Measurements from ENCODE around the gene RPS19. TPM values are rescaled to one million over a fixed set of nuclear protein-coding genes. Genes with fewer than 3 reads are reported as not detected.

Gene RPS19
- total RNA-seq, 1 experiment from 2014 or later = 3,152 TPM

DNA sequence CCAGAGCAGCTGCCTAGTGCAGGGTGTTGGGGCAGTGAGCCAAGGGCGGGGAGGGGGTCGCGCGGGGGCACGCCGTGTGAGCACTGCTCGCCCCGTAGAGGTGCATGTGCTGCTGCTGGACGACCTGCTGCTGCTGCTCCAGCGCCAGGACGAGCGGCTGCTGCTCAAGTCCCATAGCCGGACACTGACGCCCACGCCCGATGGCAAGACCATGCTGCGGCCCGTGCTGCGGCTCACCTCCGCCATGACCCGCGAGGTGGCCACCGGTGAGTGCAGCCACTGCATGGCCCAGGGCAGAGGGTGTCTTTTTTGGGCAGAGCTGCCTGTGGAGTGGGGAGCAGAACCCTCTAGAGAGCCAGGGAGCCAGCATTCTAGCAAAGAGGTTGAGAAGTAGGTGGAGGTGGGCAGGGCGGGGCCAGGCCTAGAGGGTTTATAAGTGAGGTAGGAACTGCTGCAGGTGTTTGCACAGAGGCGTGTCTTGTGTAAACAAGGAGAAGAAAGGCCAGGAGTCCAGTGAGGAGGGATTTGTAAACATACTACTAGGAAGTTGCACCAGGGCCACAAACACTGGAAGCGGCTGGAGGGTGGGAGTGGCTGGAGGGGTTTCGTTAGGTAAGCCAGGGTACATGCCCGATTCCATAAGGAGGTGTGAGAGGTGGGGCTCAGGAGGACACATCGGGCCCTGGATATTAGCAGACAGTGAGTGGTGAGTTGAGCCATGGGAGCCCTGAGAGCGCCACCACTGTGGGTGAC lies 44.2 kb downstream of the RPS19 start:
- 0 out of 2 replicates have a peak, but pooled peaks have one; percentile 30 for TF ChIP-seq GABPB1 (CRISPR knock-in tag; IDR thresholded peaks at IDR 0.05)
- TF ChIP-seq, protein P1, sequence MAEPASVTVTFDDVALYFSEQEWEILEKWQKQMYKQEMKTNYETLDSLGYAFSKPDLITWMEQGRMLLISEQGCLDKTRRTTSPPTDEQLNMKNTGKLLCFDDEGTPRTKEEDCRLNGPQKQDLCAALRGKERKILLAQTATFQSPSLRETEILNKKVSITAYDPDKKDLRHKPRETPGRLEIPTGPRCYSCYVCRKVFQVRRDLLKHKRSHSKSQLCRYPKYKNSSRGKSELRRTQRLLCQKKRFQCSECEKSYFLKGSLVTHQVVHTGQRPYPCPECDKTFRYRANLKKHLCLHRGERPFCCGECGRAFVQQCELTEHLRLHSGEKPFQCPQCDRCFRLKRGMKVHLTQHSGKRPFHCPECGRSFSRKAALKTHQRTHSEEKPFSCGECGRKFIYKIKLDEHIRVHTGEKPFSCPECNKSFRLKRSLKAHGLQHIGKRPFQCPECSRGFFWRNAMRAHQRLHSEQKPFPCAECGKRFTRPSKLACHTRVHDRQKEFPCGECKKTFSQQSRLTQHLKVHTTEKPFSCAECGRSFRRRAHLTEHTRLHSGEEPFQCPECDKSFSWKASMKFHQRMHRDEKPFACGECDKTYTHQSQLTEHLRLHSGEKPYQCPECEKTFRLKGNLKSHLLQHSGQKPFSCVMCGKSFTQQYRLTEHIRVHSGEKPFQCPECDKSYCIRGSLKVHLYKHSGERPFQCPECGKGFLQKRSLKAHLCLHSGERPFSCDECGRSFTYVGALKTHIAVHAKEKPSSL (CRISPR knock-in tag; conservative IDR thresholded peaks at IDR 0.05) = no peak

DNA sequence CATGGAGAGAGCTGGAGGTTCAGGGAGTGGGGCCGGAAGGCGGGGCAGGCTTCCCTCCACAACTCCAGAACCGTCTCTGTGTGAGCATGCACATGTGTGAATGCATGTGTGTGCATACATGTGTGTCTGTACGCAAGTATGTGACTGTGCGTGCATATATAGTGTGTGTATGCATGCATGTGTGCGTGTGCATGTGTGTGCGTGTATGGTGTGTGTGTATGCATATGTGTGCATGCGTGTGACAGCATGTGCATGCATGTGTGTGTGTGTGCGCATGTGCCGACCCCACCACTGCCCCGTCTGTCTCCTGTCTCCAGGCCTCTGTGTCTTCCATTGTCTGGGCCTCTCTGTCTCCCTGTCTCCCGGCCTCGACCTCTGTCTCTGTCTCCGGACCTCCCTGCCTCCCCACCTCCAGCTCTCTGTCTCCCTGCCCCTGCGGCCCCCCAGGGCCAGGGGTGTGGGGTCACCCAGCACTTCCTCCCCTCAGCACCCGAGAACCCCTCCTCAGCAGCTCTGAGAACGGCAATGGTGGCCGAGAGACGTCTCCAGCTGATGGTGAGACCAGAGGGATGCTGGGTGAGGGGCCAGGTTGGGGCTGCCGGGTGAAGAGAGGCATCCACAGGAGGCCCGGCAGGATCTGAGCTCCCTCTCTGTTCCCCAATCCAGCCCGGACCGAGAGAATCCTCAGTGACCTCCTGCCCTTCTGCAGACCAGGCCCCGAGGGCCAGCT lies 45.4 kb downstream of the RPS19 start:
- no peak for TF ChIP-seq GABPB1 (CRISPR knock-in tag; IDR thresholded peaks at IDR 0.05)
- no peak for TF ChIP-seq CDX4 (CRISPR knock-in tag; IDR thresholded peaks at IDR 0.05; ENCODE audit: borderline replicate concordance)
- no peak for TF ChIP-seq RELA (CRISPR knock-in tag; IDR thresholded peaks at IDR 0.05; ENCODE audit: borderline replicate concordance)
- TF ChIP-seq SMAD4 (CRISPR knock-in tag; IDR thresholded peaks at IDR 0.05) = no peak
- H3K27me3 Mint-ChIP-seq (ENCODE audit: low read depth) = peaks cover 7% of the 10 kb centered on the region
- H3K27ac Mint-ChIP-seq = no peak overlapping the region; the same call in 1 of the 2 replicates
- CTCF ChIA-PET = interaction anchor here (0.6 to 1.7 kb wide), 6 partner anchors 10 to 1477 kb away, joined by 3 to 7 read pairs (median 4); no protein-coding TSS in a partner anchor
- H3K9me3 Mint-ChIP-seq = no peaks in the 10 kb centered on the region
- H3K4me3 Mint-ChIP-seq = no peak overlapping the region
- H3K36me3 Mint-ChIP-seq = peaks cover 27% of the 10 kb centered on the region
- H3K4me1 Mint-ChIP-seq = no peaks in the 10 kb centered on the region
- DNase-seq (ENCODE audit: low spot score) (no peak), ATAC-seq (no peak)
- POLR2A ChIA-PET = interaction anchor here (0.6 to 1.7 kb wide), 4 partner anchors 13 to 37 kb away, joined by 3 to 5 read pairs (median 4); no protein-coding TSS in a partner anchor

More for the DNA sequence above, 44.2 kb downstream of the RPS19 start:
- ATAC-seq = no peak
- DNase-seq (ENCODE audit: low spot score) = no peak
- peaks cover 29% of the 10 kb centered on the region for H3K36me3 Mint-ChIP-seq
- no peak overlapping the region for H3K4me3 Mint-ChIP-seq
- POLR2A ChIA-PET = interaction anchor here (1.7 kb wide), 1 partner anchor 31 kb away, joined by 5 read pairs; no protein-coding TSS in a partner anchor
- H3K27ac Mint-ChIP-seq = no peak overlapping the region
- CTCF ChIA-PET = no interaction called here
- no peaks in the 10 kb centered on the region for H3K4me1 Mint-ChIP-seq
- H3K9me3 Mint-ChIP-seq = no peaks in the 10 kb centered on the region
- H3K27me3 Mint-ChIP-seq (ENCODE audit: low read depth) = peaks cover 3% of the 10 kb centered on the region

DNA sequence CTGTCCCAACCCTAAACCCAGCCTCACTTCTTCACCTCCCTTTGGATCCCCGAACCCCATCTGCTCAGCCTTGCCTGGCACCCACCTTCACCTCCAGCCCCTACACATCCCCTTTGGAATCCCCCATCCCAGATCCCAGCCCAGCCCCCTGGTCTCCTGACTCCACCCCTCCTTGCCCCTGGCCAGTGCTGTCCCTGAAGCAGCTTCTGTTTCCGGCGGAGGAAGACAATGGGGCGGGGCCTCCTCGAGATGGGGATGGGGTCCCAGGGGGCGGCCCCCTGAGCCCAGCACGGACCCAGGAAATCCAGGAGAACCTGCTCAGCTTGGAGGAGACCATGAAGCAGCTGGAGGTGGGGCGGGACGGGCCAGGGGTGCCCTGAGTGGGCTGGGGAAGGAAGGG lies 46.2 kb downstream of the RPS19 start:
- peaks cover 7% of the 10 kb centered on the region for H3K27me3 Mint-ChIP-seq (ENCODE audit: low read depth)
- ATAC-seq = peak; percentile 43
- peak overlapping the region; percentile 10; the same call in 1 of the 2 replicates for H3K27ac Mint-ChIP-seq
- no peak overlapping the region for H3K4me3 Mint-ChIP-seq
- ChIA-PET CTCF (interaction anchor here (0.9 to 1.7 kb wide), 4 partner anchors 10 to 31 kb away, joined by 3 to 7 read pairs (median 4); no protein-coding TSS in a partner anchor), POLR2A (interaction anchor here (0.6 to 1.7 kb wide), 4 partner anchors 14 to 36 kb away, joined by 3 to 5 read pairs (median 4); no protein-coding TSS in a partner anchor)
- DNase-seq (ENCODE audit: low spot score) = no peak
- peaks cover 26% of the 10 kb centered on the region for H3K36me3 Mint-ChIP-seq
- H3K4me1 Mint-ChIP-seq = no peaks in the 10 kb centered on the region
- H3K9me3 Mint-ChIP-seq = no peaks in the 10 kb centered on the region
- TF ChIP-seq GTF2I (CRISPR knock-in tag; conservative IDR thresholded peaks at IDR 0.05) (no peak), KAT7 (CRISPR knock-in tag; IDR thresholded peaks at IDR 0.05; ENCODE audit: borderline replicate concordance) (no peak), CDX4 (CRISPR knock-in tag; IDR thresholded peaks at IDR 0.05; ENCODE audit: borderline replicate concordance) (no peak), SMAD3 (CRISPR knock-in tag; IDR thresholded peaks at IDR 0.05; ENCODE audit: borderline replicate concordance) (no peak), ZMAT4 (CRISPR knock-in tag; IDR thresholded peaks at IDR 0.05) (no peak), PREB (CRISPR knock-in tag; IDR thresholded peaks at IDR 0.05; ENCODE audit: borderline replicate concordance) (no peak), IRF2 (CRISPR knock-in tag; IDR thresholded peaks at IDR 0.05; ENCODE audit: borderline replicate concordance, low read depth) (no peak), ZNF219 (CRISPR knock-in tag; IDR thresholded peaks at IDR 0.05; ENCODE audit: borderline replicate concordance) (no peak)
- TF ChIP-seq, protein P2, sequence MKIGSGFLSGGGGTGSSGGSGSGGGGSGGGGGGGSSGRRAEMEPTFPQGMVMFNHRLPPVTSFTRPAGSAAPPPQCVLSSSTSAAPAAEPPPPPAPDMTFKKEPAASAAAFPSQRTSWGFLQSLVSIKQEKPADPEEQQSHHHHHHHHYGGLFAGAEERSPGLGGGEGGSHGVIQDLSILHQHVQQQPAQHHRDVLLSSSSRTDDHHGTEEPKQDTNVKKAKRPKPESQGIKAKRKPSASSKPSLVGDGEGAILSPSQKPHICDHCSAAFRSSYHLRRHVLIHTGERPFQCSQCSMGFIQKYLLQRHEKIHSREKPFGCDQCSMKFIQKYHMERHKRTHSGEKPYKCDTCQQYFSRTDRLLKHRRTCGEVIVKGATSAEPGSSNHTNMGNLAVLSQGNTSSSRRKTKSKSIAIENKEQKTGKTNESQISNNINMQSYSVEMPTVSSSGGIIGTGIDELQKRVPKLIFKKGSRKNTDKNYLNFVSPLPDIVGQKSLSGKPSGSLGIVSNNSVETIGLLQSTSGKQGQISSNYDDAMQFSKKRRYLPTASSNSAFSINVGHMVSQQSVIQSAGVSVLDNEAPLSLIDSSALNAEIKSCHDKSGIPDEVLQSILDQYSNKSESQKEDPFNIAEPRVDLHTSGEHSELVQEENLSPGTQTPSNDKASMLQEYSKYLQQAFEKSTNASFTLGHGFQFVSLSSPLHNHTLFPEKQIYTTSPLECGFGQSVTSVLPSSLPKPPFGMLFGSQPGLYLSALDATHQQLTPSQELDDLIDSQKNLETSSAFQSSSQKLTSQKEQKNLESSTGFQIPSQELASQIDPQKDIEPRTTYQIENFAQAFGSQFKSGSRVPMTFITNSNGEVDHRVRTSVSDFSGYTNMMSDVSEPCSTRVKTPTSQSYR (CRISPR knock-in tag; IDR thresholded peaks at IDR 0.05) = no peak
- TF ChIP-seq, protein P3, sequence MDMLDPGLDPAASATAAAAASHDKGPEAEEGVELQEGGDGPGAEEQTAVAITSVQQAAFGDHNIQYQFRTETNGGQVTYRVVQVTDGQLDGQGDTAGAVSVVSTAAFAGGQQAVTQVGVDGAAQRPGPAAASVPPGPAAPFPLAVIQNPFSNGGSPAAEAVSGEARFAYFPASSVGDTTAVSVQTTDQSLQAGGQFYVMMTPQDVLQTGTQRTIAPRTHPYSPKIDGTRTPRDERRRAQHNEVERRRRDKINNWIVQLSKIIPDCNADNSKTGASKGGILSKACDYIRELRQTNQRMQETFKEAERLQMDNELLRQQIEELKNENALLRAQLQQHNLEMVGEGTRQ (CRISPR knock-in tag; IDR thresholded peaks at IDR 0.05) = no peak
- TF ChIP-seq, protein P4, sequence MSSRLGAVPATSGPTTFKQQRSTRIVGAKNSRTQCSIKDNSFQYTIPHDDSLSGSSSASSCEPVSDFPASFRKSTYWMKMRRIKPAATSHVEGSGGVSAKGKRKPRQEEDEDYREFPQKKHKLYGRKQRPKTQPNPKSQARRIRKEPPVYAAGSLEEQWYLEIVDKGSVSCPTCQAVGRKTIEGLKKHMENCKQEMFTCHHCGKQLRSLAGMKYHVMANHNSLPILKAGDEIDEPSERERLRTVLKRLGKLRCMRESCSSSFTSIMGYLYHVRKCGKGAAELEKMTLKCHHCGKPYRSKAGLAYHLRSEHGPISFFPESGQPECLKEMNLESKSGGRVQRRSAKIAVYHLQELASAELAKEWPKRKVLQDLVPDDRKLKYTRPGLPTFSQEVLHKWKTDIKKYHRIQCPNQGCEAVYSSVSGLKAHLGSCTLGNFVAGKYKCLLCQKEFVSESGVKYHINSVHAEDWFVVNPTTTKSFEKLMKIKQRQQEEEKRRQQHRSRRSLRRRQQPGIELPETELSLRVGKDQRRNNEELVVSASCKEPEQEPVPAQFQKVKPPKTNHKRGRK (CRISPR knock-in tag; IDR thresholded peaks at IDR 0.05; ENCODE audit: borderline replicate concordance) = no peak
